Activated naive CD4-positive, alpha-beta T cell treated with anti-CD3 and anti-CD28 coated beads, Interleukin-2, amount 50 U/mL, for 16 hours (primary cell): Measurements from ENCODE around the gene EPX.

Experiments used
- DNase-seq: peaks from one replicate; pipeline ENCODE4 v3.0.0-alpha.2; 2020

The EPX gene

DNA sequence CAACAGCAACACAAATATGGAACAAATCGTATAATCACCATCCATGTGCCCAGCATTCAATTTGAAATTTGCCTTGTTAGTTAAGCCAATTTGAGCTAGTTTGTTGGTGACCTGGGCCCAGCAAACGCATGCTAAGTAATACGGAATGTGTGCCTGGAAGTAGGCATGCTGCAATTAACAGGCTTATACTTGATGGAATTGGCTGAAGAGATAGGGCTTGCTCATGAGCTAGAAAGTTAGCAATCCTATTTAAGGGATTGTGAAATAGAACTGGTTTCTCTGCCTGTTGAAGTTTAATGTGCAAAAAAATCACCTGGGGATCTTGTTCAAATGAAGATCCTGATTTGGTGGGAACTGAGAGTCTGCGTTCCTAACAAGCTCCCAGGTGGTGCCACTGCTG is 37.4 kb downstream of the EPX start:
- no peak for DNase-seq

DNA sequence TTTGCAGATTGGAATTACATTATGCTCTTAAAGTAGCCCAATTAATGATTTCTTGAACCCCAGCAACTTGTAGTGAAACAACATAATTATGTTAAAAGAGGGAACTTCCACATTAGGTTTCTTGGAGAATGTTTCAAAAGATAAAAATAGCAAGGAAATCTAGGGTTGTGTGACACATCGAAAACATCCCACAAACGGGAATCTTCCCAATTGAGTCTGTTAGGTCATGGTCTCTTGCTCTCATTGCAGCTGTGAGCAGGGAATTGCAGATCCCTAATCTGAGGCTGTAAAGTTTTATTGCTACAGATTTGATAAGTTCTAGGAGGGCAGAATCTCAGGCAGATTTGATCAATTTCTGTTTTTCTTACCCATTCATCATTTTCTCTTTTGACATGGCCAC is 39.1 kb downstream of the EPX start:
- no peak for DNase-seq

GRCh38 chr17:58232707-58233156 is 40.2 kb downstream of the EPX start:
- no peak for DNase-seq

GRCh38 chr17:58233543-58233942 is 41.0 kb downstream of the EPX start:
- DNase-seq = no peak

DNA sequence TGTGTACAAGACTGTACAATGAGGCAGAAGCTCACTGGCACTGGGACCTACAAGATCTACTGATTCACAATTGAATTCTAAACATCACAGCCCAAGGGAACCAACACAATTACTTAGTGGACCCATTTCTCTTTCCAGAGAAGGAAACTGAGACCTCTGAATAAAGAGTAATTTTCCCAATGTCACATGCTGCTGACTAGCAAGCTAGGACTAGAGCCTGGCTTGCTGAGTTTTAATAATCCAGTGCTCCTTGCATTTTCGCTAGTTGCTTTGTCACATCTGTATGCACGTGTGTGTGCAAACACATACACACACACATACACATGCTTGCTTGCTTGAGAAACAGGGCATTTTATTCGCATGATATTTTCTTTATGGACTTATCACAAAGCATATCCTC is 42.0 kb downstream of the EPX start:
- no peak for DNase-seq

DNA sequence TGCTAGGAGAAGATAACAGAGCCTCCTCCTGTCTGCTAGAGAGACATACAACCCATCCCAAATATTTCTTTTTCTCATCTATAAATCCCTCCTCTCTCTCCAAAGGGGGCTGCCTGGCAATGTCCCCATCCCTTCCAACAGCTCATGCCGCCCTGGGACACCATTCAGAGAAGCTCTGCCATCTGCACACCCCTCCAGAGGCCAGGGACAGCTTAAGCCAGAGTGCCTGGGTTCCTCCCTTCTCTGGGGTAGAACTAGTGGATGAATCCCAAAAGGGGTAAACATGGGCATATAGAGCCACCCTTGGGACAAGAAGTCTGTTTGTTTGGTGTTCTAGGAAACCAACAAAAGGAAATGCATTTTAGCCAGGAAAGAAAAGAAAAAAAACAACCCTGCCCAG is 43.3 kb downstream of the EPX start:
- DNase-seq = no peak

DNA sequence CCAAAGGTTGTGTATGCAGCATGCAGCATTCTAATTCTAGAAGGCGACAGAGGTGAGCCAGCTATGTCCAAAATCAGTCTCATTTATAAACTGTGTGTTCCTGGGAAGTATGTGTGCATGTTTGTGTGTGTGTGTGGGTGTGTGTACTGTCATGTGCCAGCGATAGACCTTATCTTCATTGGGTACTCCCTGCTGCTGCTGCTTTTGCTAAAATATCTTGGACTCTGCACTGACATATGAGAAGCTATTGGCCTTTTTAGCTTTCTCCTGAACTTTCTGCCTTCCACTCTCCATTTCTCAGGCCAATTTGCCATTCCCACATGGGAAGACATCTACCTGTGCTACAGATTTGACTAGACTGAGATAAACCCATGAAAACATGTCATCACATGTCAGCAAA is 43.9 kb downstream of the EPX start:
- DNase-seq = no peak

GRCh38 chr17:58238147-58238634 is 45.7 kb downstream of the EPX start, which contains the start of gene LPO:
TSS of gene LPO (plus strand) at chr17:58238584. CDS start at chr17:58242980, 4,396 bp downstream.
- DNase-seq = no peak

DNA sequence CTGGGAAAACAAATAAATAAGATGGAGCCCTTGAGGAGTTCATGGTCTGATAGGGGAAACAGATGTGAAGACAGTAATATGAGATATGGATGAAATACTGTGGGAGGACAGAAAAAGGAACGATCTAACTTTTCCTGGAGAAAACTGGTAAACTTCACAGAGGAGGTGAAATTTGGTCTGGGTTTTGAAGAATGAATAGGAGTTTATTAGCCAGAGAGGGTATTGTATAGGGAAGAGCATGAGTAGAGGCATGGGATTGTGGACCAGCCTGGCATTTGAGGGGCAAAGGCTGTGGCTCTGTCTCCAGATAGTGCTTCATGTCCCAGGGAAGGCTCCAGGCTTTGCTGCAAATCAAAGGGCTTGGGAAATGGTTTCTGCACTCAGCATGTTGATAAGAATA is 47.5 kb downstream of the EPX start:
- no peak for DNase-seq

GRCh38 chr17:58242171-58242784 is 49.8 kb downstream of the EPX start:
- no peak for DNase-seq

- DNase-seq = no peak
These were observed 52.4 kb downstream of the EPX start for GRCh38 chr17:58244963-58245362.

GRCh38 chr17:58245428-58246103 is 53.0 kb downstream of the EPX start:
- no peak for DNase-seq

GRCh38 chr17:58246104-58246740 is 53.7 kb downstream of the EPX start:
- no peak for DNase-seq

DNA sequence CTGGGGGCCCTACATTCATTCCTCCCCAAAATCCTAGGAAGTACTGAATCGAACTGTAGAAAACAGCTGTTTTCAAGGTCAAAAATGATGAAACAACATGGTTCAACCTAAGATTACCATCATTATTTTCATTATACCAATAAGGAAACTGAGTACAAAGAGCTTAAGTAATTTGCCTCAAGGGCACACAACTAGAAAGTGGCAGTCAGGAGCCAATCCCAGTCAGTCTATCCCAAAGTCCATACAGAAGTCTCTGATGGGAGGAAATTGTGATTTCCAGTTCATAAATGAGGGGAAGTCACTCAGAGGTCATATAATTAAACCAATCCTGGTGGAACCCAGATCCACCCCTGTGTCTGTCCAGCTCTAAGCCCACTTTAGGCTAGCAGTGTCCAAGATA is 54.3 kb downstream of the EPX start:
- DNase-seq = no peak

DNA sequence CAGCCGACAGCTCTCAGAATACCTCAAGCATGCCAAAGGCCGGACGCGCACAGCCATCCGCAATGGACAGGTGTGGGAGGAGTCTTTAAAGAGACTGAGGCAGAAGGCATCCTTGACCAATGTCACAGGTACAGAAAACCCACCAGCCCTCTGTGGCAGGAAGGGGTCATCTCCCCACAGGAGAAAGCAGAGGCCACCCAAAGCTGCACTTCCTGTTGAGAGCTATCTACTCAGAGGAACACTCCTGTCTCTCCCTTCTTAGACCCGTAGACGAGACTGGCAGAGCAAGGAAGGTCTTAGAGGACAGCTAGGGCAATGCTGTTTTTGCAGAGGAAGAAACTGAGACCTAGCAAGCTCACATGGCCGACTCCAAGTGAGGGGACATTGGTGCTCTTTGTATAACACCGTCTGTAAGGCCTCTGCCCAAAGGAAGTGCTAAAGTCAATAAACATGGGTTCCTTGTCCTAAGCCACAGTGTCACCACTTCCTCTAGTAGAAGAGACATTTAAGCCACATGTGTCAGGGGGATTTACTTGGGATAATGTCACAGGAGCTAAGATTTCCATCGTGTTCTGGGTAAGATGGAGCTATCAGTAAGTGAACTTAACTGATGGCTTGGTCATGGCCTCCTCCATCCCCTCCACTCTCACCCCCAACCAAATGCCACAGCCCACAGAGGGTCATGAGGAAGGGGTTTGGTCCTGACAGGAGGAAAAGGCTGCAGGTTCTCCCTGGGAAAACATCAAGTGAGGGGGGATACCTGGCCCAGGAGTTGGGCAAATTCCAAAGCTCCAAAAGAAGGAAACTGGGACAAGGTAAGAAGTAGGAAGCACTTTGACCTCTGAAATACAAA is 55.2 kb downstream of the EPX start:
- no peak for DNase-seq

DNA sequence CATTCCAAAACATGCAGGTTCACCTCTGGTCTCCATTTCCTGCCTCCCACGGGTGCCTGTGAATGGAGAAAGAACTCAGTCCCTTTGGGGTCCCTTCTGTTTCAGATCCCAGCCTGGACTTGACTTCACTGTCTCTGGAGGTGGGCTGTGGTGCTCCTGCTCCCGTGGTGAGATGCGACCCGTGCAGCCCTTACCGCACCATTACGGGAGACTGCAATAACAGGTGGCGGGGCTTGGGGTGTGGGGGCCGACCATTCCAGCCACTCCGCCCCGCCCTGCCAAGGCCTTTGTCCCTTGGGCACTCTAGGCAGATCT is 56.4 kb downstream of the EPX start:
- no peak for DNase-seq

DNA sequence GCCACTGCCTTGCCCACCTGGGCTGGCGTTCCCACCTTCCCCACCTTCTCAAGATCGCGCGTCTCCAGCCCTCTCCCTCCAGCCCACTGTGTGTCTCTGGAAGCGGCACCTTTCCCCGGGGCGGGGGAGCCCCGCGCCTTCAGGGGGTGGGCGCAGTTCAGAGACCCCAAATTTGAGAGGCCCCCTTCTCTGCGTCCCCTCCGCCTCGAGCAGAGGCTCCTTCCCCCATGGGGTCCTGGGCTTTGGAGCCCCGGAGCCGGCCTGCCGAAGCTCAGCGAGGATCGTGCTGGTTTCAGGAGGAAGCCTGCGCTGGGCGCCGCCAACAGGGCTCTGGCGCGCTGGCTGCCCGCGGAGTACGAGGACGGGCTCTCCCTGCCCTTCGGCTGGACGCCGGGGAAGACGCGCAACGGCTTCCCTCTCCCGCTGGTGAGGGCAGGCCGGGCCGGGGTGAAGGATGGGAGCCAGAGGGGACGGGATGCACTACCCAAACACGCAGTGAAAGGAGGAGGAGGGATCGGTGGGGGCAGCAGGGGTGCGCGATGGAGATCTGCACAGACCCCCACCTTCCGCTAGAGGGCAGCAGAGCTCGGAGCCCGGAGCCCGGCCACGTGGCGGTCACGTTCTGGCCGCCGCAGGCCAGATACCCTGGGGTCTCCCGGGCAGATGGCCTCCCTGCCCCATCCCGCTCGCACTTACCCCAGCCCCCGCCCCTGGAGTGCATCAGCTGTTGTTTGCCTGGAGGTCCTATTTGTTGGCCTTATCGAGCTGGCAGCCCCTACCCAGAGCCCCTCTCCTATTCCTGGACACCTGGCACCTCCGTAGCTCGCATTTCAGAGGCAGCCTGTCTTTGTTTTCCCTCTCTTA is 57.0 kb downstream of the EPX start:
- DNase-seq = peak; percentile 80

DNA sequence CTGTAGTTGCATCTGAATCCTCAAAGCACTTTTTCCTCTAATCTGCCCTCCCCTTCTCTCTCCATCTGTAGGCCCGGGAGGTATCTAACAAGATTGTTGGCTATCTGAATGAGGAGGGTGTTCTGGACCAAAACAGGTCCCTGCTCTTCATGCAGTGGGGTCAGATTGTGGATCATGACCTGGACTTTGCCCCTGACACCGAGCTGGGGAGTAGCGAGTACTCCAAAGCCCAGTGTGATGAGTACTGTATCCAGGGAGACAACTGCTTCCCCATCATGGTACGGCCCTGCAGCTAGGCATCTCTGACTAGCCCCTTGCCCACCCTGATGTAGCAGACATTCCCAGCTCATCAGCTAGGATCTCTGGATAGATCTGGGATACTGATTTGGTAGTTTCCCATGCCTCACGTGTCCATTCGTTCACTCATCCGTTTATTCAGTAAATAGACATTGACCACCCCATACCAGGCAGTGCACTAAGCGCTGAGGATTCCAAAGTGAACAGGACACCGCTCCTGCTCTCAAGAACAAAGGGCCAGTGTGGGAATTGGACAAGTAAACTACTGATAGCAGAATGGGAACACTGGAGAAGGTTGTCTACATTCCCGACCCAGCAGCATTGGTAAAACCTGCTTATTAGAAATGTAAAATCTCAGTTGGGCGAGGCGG is 58.0 kb downstream of the EPX start:
- DNase-seq = no peak

- no peak for DNase-seq
These were observed 59.6 kb downstream of the EPX start for GRCh38 chr17:58252141-58252540.

DNA sequence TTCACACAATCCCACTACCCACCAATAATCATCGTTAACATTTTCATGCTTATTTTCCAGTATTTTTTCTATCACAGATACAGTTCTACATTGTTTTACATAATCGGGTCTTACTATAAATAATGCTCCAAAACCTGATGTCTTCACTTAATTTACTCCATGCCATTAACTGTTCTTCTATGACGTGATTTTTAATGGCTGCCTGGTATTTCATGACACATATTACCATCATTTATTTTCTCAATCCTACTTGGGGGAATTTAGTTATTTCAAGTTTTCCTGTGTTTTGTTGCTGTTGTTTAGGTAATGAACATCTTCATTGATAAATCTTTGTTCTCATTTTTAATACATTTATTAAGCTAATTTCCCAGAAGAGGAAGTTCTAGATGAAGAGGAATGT is 60.6 kb downstream of the EPX start:
- DNase-seq = no peak
